Gastroesophageal sphincter (tissue), 4 donors: ENCODE measurements around the gene FBXL17. TPM values are rescaled to one million over a fixed set of nuclear protein-coding genes. Genes with fewer than 3 reads are reported as not detected.

Experiments
- ATAC-seq: fragments of 150-250 bp; one replicate; pipeline ENCODE4 v1.9.1; 2016; ENCODE audit warnings: mild to moderate bottlenecking, moderate library complexity
- H3K27ac ChIP-seq, 4 donors: fragments of 200-600 bp; sonication (generic) in 3 of 4; 1 replicate in 3 of 4; 2 replicates in 1 of 4; pipeline ENCODE4 v1.5.1; 2016 to 2019
- H3K27me3 ChIP-seq: fragments of 200-600 bp; sonication (generic); one replicate; pipeline ENCODE4 v1.5.1; 2019
- H3K36me3 ChIP-seq, 2 donors: fragments of 200-600 bp; sonication (generic); one replicate each; pipeline ENCODE4 v1.5.1; 2019; ENCODE audit warnings: control low read depth in 1 of 2
- H3K4me1 ChIP-seq, 3 donors: fragments of 200-600 bp; sonication (generic); 1 replicate in 2 of 3; 2 replicates in 1 of 3; pipeline ENCODE4 v1.5.1; 2016 to 2019; ENCODE audit warnings: control low read depth in 2 of 3
- H3K4me3 ChIP-seq, 2 donors: fragments of 200-600 bp; sonication (generic); one replicate each; pipeline ENCODE4 v1.5.1; 2019; ENCODE audit warnings: mild to moderate bottlenecking in 1 of 2, moderate library complexity in 1 of 2
- H3K9me3 ChIP-seq, 3 donors: fragments of 200-600 bp; sonication (generic); one replicate each; pipeline ENCODE4 v1.5.1; 2017 to 2019; ENCODE audit warnings: control low read depth in 2 of 3
- CTCF ChIP-seq, 4 experiments: fragments of 200-600 bp in 2 of 4; fragments of 450-650 bp in 2 of 4; sonication (generic) in 1 of 4; IDR thresholded peaks; one replicate each; pipeline ENCODE4 v1.5.1; 2017 to 2019; ENCODE audit warnings: antibody characterized with exemption in 4 of 4, mild to moderate bottlenecking in 2 of 4, moderate library complexity in 2 of 4
- EP300 ChIP-seq: sonication (generic); formaldehyde crosslinking; IDR thresholded peaks from one replicate; pipeline ENCODE4 v1.6.1; 2017; ENCODE audit warnings: antibody characterized with exemption, mild to moderate bottlenecking
- POLR2A ChIP-seq, 2 donors: fragments of 450-650 bp; IDR thresholded peaks; one replicate each; pipeline ENCODE4 v1.6.1; 2017; ENCODE audit warnings: antibody characterized with exemption in 2 of 2, mild to moderate bottlenecking in 2 of 2, moderate library complexity in 1 of 2
- POLR2AphosphoS5 ChIP-seq: sonication (generic); formaldehyde crosslinking; IDR thresholded peaks from one replicate; pipeline ENCODE4 v1.6.1; 2017; ENCODE audit warnings: antibody characterized with exemption
- WGBS, 2 donors: methylation state at CpG; one replicate each; pipeline ENCODE4 v1.1.5; 2018; ENCODE audit warnings: low coverage in 1 of 2; 5-methylcytosine and 5-hydroxymethylcytosine counted together
- total RNA-seq, 4 donors: library from RNA; depleted of rRNA; stranded (reverse); fragments of >200 nt; gene quantifications; one replicate each; pipeline ENCODE4 v1.1.0, GENCODE V29; 2016

The FBXL17 gene
- total RNA-seq, 4 donors from 2014 or later = 15.3 to 25.5 (median 21.7) TPM

GRCh38 chr5:107817951-107818350 lies 563.9 kb downstream of the FBXL17 start:
- 89 to 95% methylated on average over 2 of the region's 2 CpGs for WGBS, 2 donors
- H3K9me3 ChIP-seq = peaks cover 0 to 10% (median 0%) of the 10 kb centered on the region in 3 donors
- H3K4me1 ChIP-seq = no peaks in the 10 kb centered on the region
- H3K36me3 ChIP-seq = no peaks in the 10 kb centered on the region
- no peaks in the 10 kb centered on the region for H3K27me3 ChIP-seq
- no peak overlapping the region for H3K4me3 ChIP-seq
- TF ChIP-seq EP300 (no peak), POLR2AphosphoS5 (no peak), CTCF (IDR thresholded peaks at IDR 0.05) (no peak), POLR2A (IDR thresholded peaks at IDR 0.05) (no peak)
- ATAC-seq = no peak
- no peak overlapping the region for H3K27ac ChIP-seq

DNA sequence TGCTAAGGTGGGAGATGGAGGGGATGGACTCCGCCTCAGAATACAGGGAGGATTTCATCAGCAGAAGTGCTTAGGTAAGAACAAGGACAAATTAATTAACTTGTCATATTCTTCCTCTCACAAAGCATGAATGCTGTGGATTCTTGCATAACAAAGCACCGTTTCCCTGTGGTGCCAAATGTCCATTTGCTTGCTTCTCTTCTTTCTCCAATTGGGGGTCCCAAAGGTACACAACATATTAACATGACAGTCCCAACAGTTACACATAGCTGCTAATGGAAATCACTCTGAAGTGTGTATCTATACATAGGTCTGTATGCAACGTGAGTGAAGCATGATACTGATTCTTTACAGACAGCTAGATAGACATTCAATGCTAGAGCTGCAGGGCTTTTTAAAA lies 564.5 kb downstream of the FBXL17 start:
- WGBS, 2 donors = 75 to 76% methylated on average over 3 of the region's 3 CpGs
- Histone ChIP-seq H3K36me3 (no peaks in the 10 kb centered on the region), H3K9me3 (peaks cover 0 to 4% (median 0%) of the 10 kb centered on the region in 3 donors), H3K4me3 (no peak overlapping the region), H3K4me1 (no peaks in the 10 kb centered on the region), H3K27me3 (no peaks in the 10 kb centered on the region), H3K27ac (no peak overlapping the region)
- no peak for ATAC-seq
- TF ChIP-seq EP300 (no peak), POLR2A (IDR thresholded peaks at IDR 0.05) (no peak), CTCF (IDR thresholded peaks at IDR 0.05) (no peak), POLR2AphosphoS5 (no peak)

- 80% methylated on average over 3 of the region's 10 CpGs; no CpG with 5 or more reads in 1 of the 2 donors for WGBS, 2 donors
- no peak for ATAC-seq
- no peak overlapping the region for H3K4me3 ChIP-seq
- H3K27me3 ChIP-seq = no peaks in the 10 kb centered on the region
- no peak overlapping the region for H3K27ac ChIP-seq
- no peaks in the 10 kb centered on the region for H3K9me3 ChIP-seq
- TF ChIP-seq CTCF (IDR thresholded peaks at IDR 0.05) (no peak), EP300 (no peak), POLR2AphosphoS5 (no peak), POLR2A (IDR thresholded peaks at IDR 0.05) (no peak)
- no peaks in the 10 kb centered on the region for H3K36me3 ChIP-seq
- no peaks in the 10 kb centered on the region for H3K4me1 ChIP-seq
These were observed 566.8 kb downstream of the FBXL17 start for GRCh38 chr5:107815109-107815508.

GRCh38 chr5:107814183-107814827 lies 567.6 kb downstream of the FBXL17 start:
- no peak for ATAC-seq
- Histone ChIP-seq H3K9me3 (no peaks in the 10 kb centered on the region), H3K4me1 (no peaks in the 10 kb centered on the region), H3K36me3 (no peaks in the 10 kb centered on the region), H3K27ac (no peak overlapping the region), H3K4me3 (no peak overlapping the region), H3K27me3 (no peaks in the 10 kb centered on the region)
- TF ChIP-seq POLR2A (IDR thresholded peaks at IDR 0.05) = no peak
- no peak for TF ChIP-seq EP300
- no peak for TF ChIP-seq POLR2AphosphoS5
- no peak for TF ChIP-seq CTCF (IDR thresholded peaks at IDR 0.05)
- whole genome bisulfite sequencing, 2 donors = 80 to 100% methylated on average over 2 to 3 of the region's 7 CpGs

DNA sequence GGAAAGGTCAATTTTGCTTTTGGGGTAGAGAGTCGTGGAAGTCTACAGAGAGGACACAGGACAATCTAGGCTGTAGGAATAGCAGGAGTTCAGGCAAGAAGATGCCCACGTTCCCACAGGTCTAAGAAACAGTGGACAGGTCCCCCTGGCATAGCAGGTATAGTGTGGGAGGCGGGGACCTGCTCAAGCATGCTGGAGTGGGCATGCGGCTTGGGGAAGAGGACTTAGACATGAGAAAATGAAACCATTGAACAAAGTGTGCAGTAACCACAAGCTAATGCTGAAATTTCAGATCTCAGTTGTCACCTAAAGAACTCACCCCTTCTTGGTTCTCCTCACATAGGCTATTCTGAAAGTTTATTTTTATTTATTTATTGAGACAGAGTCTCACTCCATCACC lies 568.3 kb downstream of the FBXL17 start:
- Histone ChIP-seq H3K36me3 (no peaks in the 10 kb centered on the region), H3K4me3 (no peak overlapping the region), H3K9me3 (no peaks in the 10 kb centered on the region), H3K27me3 (no peaks in the 10 kb centered on the region), H3K27ac (no peak overlapping the region), H3K4me1 (no peaks in the 10 kb centered on the region)
- WGBS, 2 donors = 88 to 94% methylated on average over 2 to 4 of the region's 4 CpGs
- ATAC-seq = no peak
- TF ChIP-seq POLR2A (IDR thresholded peaks at IDR 0.05) (no peak), EP300 (no peak), CTCF (IDR thresholded peaks at IDR 0.05) (no peak), POLR2AphosphoS5 (no peak)
